Liver (tissue), 9 donors: ENCODE data around the gene ZSCAN30. TPM values are rescaled to one million over a fixed set of nuclear protein-coding genes. Genes with fewer than 3 reads are reported as not detected.

Experiments used
- DNase-seq: peaks from one replicate; pipeline ENCODE4 v3.0.0-alpha.2; 2017; ENCODE audit warnings: low spot score
- H3K27ac ChIP-seq, 2 donors: one replicate each; pipeline ENCODE4 v1.7.0; 2013; ENCODE audit warnings: inconsistent platforms in 2 of 2, low read length in 2 of 2, control low read depth in 1 of 2, low read depth in 1 of 2, mild to moderate bottlenecking in 1 of 2
- H3K27me3 ChIP-seq, 4 donors: one replicate each; pipeline versions ENCODE4 v1.6.1 to v1.7.0; 2013; ENCODE audit warnings: low read length in 3 of 4, inconsistent platforms in 1 of 4, mild to moderate bottlenecking in 1 of 4, moderate library complexity in 1 of 4; ENCODE audit not compliant: control insufficient read depth in 4 of 4, insufficient read depth in 4 of 4
- H3K36me3 ChIP-seq, 4 donors: one replicate each; pipeline versions ENCODE4 v1.6.1 to v1.7.0; 2013; ENCODE audit warnings: low read length in 3 of 4, mild to moderate bottlenecking in 3 of 4, low read depth in 1 of 4, moderate library complexity in 1 of 4; ENCODE audit not compliant: control insufficient read depth in 4 of 4, insufficient read depth in 3 of 4
- H3K4me1 ChIP-seq, 4 donors: one replicate each; pipeline versions ENCODE4 v1.6.1 to v1.7.0; 2013; ENCODE audit warnings: low read length in 3 of 4, mild to moderate bottlenecking in 3 of 4, moderate library complexity in 1 of 4; ENCODE audit not compliant: control insufficient read depth in 4 of 4, insufficient read depth in 4 of 4
- H3K4me3 ChIP-seq, 3 donors: one replicate each; pipeline versions ENCODE4 v1.6.1 to v1.7.0; 2013; ENCODE audit warnings: low read length in 3 of 3, control low read depth in 1 of 3, low read depth in 1 of 3, mild to moderate bottlenecking in 1 of 3
- H3K9ac ChIP-seq, 2 donors: one replicate each; pipeline ENCODE4 v1.7.0; 2013; ENCODE audit warnings: low read length in 2 of 2, mild to moderate bottlenecking in 2 of 2, moderate library complexity in 2 of 2, control low read depth in 1 of 2, low read depth in 1 of 2
- H3K9me3 ChIP-seq, 4 donors: one replicate each; pipeline versions ENCODE4 v1.6.1 to v1.7.0; 2013; ENCODE audit warnings: low read length in 3 of 4; ENCODE audit not compliant: control insufficient read depth in 4 of 4
- EGR1 ChIP-seq, 2 donors: IDR thresholded peaks; 2 replicates each; pipeline ENCODE4 v1.6.1; 2016 to 2018; ENCODE audit warnings: antibody characterized with exemption in 2 of 2, low read depth in 2 of 2
- FOXA2 ChIP-seq: IDR thresholded peaks from 2 replicates; pipeline ENCODE4 v1.6.1; 2016; ENCODE audit warnings: antibody characterized with exemption
- GABPA ChIP-seq, 2 donors: IDR thresholded peaks in 1 of 2; conservative IDR thresholded peaks in 1 of 2; 2 replicates each; pipeline ENCODE4 v1.6.1; 2016; ENCODE audit warnings: antibody characterized with exemption in 2 of 2, mild to moderate bottlenecking in 1 of 2, moderate library complexity in 1 of 2
- HNF4A ChIP-seq, 2 donors: conservative IDR thresholded peaks; 2 replicates each; pipeline ENCODE4 v1.6.1; 2016; ENCODE audit warnings: antibody characterized with exemption in 2 of 2, mild to moderate bottlenecking in 2 of 2
- HNF4G ChIP-seq: IDR thresholded peaks from 2 replicates; pipeline ENCODE4 v1.6.1; 2016; ENCODE audit warnings: antibody characterized with exemption
- MAX ChIP-seq: IDR thresholded peaks from 2 replicates; pipeline ENCODE4 v1.6.1; 2016; ENCODE audit warnings: antibody characterized with exemption
- NR2F2 ChIP-seq: IDR thresholded peaks from 2 replicates; pipeline ENCODE4 v1.6.1; 2016; ENCODE audit warnings: antibody characterized with exemption
- REST ChIP-seq: IDR thresholded peaks from 2 replicates; pipeline ENCODE4 v1.6.1; 2016; ENCODE audit warnings: antibody characterized with exemption, mild to moderate bottlenecking
- SP1 ChIP-seq: IDR thresholded peaks from 2 replicates; pipeline ENCODE4 v1.6.1; 2018; ENCODE audit warnings: antibody characterized with exemption, mild to moderate bottlenecking
- TAF1 ChIP-seq: conservative IDR thresholded peaks from 2 replicates; pipeline ENCODE4 v1.6.1; 2016; ENCODE audit warnings: antibody characterized with exemption, mild to moderate bottlenecking
- YY1 ChIP-seq: IDR thresholded peaks from 2 replicates; pipeline ENCODE4 v1.6.1; 2016; ENCODE audit warnings: antibody characterized with exemption, mild to moderate bottlenecking
- ZBTB33 ChIP-seq: IDR thresholded peaks from 2 replicates; pipeline ENCODE4 v1.6.1; 2016; ENCODE audit warnings: antibody characterized with exemption
- WGBS: extraction: QIAGEN DNeasy Blood & Tissue Kit; methylation state at CpG from one replicate; pipeline ENCODE4 v1.1.7; 2013; 5-methylcytosine and 5-hydroxymethylcytosine counted together
- polyA plus RNA-seq, 2 donors: library from polyadenylated mRNA; stranded (reverse) in 1 of 2; unstranded in 1 of 2; fragments of 200-250 nt in 1 of 2; fragments of >200 nt in 1 of 2; fragmentation: Nextera tagmentation in 1 of 2; extraction: Ambion mirVana in 1 of 2; gene quantifications; one replicate each; pipeline versions ENCODE4 v1.2.1 to v1.2.3, GENCODE V29; 2013 to 2015
- total RNA-seq, 2 donors: library from RNA; depleted of rRNA; stranded (reverse); fragments of >200 nt; gene quantifications; one replicate each; pipeline ENCODE4 v1.2.3, GENCODE V29; 2014
- donor health status: healthy.
- donor health status: healthy.
- donor health status: healthy.
- donor health status: healthy.
- donor health status: healthy.

Gene ZSCAN30
- total and polyA plus RNA-seq, 4 donors = 2.3 to 10.4 (median 5.6) TPM

GRCh38 chr18:35283923-35284794 lies 5.9 kb downstream of the ZSCAN30 start:
- Histone ChIP-seq H3K9me3 (peaks cover 0 to 2% (median under 1%) of the 10 kb centered on the region in 4 donors), H3K4me3 (no peak overlapping the region), H3K27ac (no peak overlapping the region), H3K27me3 (no peaks in the 10 kb centered on the region), H3K9ac (no peak overlapping the region), H3K4me1 (peaks cover 0 to 4% (median 0%) of the 10 kb centered on the region in 4 donors), H3K36me3 (peaks cover 0 to 12% (median 5%) of the 10 kb centered on the region in 4 donors)
- WGBS = 98% methylated on average over 7 of the region's 7 CpGs
- DNase-seq = no peak
- TF ChIP-seq YY1 (no peak), MAX (no peak), REST (no peak), FOXA2 (no peak), ZBTB33 (no peak), GABPA (IDR thresholded peaks at IDR 0.05 in 1 of 2, conservative IDR thresholded peaks at IDR 0.05 in 1 of 2) (no peak), TAF1 (no peak), EGR1 (IDR thresholded peaks at IDR 0.05; ENCODE audit: low read depth in 2 of 2) (no peak), HNF4A (conservative IDR thresholded peaks at IDR 0.05) (no peak), HNF4G (no peak)

GRCh38 chr18:35282353-35282752 lies 7.7 kb downstream of the ZSCAN30 start:
- Histone ChIP-seq H3K4me1 (no peaks in the 10 kb centered on the region), H3K9me3 (peaks cover 0 to 8% (median under 1%) of the 10 kb centered on the region in 4 donors), H3K9ac (no peak overlapping the region), H3K27me3 (no peaks in the 10 kb centered on the region), H3K4me3 (no peak overlapping the region), H3K36me3 (peaks cover 0 to 12% (median 5%) of the 10 kb centered on the region in 4 donors), H3K27ac (no peak overlapping the region)
- WGBS = 88% methylated on average over 1 of the region's 1 CpG
- no peak for DNase-seq
- TF ChIP-seq SP1 = no peak
- TF ChIP-seq NR2F2 = no peak
- no peak for TF ChIP-seq YY1
- TF ChIP-seq EGR1 (IDR thresholded peaks at IDR 0.05; ENCODE audit: low read depth in 2 of 2) = no peak
- no peak for TF ChIP-seq HNF4G
